Prostate gland (tissue), 2 donors: ENCODE results near the gene PDE4D.

Experiments used
- CTCF ChIP-seq, 4 experiments: fragments of 200-600 bp in 2 of 4; fragments of 450-650 bp in 2 of 4; sonication (generic) in 2 of 4; IDR thresholded peaks; 1 replicate in 3 of 4; 2 replicates in 1 of 4; pipeline ENCODE4 v1.5.1; 2016 to 2019; ENCODE audit warnings: antibody characterized with exemption in 4 of 4, mild to moderate bottlenecking in 2 of 4, moderate library complexity in 2 of 4
- POLR2A ChIP-seq: fragments of 450-650 bp; IDR thresholded peaks from one replicate; pipeline ENCODE4 v1.6.1; 2016; ENCODE audit warnings: antibody characterized with exemption, mild to moderate bottlenecking
- POLR2AphosphoS5 ChIP-seq: sonication (generic); formaldehyde crosslinking; IDR thresholded peaks from one replicate; pipeline ENCODE4 v1.6.1; 2017; ENCODE audit warnings: antibody characterized with exemption

- TF ChIP-seq CTCF (IDR thresholded peaks at IDR 0.05) = no peak
- no peak for TF ChIP-seq POLR2A
- no peak for TF ChIP-seq POLR2AphosphoS5
These were observed 526.7 kb downstream of the PDE4D start for GRCh38 chr5:59366784-59367183.
